SK-N-SH treated with all-trans-retinoic acid at 6 μM for 48 hours (cell line): ENCODE measurements around the gene NOX5.

Source experiments
- ATAC-seq: fragments of 200-7000 bp; cut with Tn5 transposase; 3 replicates; pipeline ENCODE4 v1.9.1; 2020; ENCODE audit warnings: mild to moderate bottlenecking, moderate library complexity
- ARNTL ChIP-seq: fragments of 450-650 bp; formaldehyde crosslinking; IDR thresholded peaks from 2 replicates; pipeline ENCODE4 v1.5.0; 2020; ENCODE audit warnings: low read depth, mild to moderate bottlenecking, moderate library complexity, borderline replicate concordance
- BACH2 ChIP-seq: fragments of 250-450 bp; sonication (Bioruptor Pico); IDR thresholded peaks from 2 replicates; pipeline ENCODE4 v1.9.0; 2021; ENCODE audit warnings: mild to moderate bottlenecking, borderline replicate concordance
- CSDC2 ChIP-seq: fragments of 250-450 bp; sonication (Bioruptor Pico); IDR thresholded peaks from 2 replicates; pipeline ENCODE4 v1.5.0; 2020; ENCODE audit warnings: mild to moderate bottlenecking, moderate library complexity
- ESRRG ChIP-seq: fragments of 250-450 bp; sonication (Bioruptor Pico); IDR thresholded peaks from 2 replicates; pipeline ENCODE4 v1.6.1; 2021; ENCODE audit warnings: mild to moderate bottlenecking
- GLIS3 ChIP-seq: fragments of 250-450 bp; sonication (Bioruptor Pico); IDR thresholded peaks from 2 replicates; pipeline ENCODE4 v1.5.0; 2020; ENCODE audit warnings: mild to moderate bottlenecking, moderate library complexity
- ISL1 ChIP-seq: fragments of 250-450 bp; sonication (Bioruptor Pico); IDR thresholded peaks from 2 replicates; pipeline ENCODE4 v2.1.2; 2022; ENCODE audit warnings: mild to moderate bottlenecking, moderate library complexity
- OSR1 ChIP-seq: fragments of 250-450 bp; sonication (Bioruptor Pico); IDR thresholded peaks from 2 replicates; pipeline ENCODE4 v1.8.0; 2022; ENCODE audit warnings: moderate library complexity, mild to moderate bottlenecking, inconsistent platforms
- PATZ1 ChIP-seq: fragments of 250-450 bp; sonication (Bioruptor Pico); IDR thresholded peaks from 2 replicates; pipeline ENCODE4 v1.8.0; 2020; ENCODE audit warnings: mild to moderate bottlenecking, moderate library complexity, borderline replicate concordance
- POU6F1 ChIP-seq: fragments of 250-450 bp; sonication (Bioruptor Pico); IDR thresholded peaks from 2 replicates; pipeline ENCODE4 v1.8.0; 2021; ENCODE audit warnings: low read depth, mild to moderate bottlenecking, moderate library complexity, borderline replicate concordance
- RARB ChIP-seq: fragments of 250-450 bp; sonication (Bioruptor Pico); IDR thresholded peaks from 2 replicates; pipeline ENCODE4 v1.8.0; 2021; ENCODE audit warnings: mild to moderate bottlenecking, moderate library complexity
- SNAI2 ChIP-seq: fragments of 250-450 bp; sonication (Bioruptor Pico); IDR thresholded peaks from 2 replicates; pipeline ENCODE4 v1.5.0; 2020; ENCODE audit warnings: mild to moderate bottlenecking, moderate library complexity
- TCF4 ChIP-seq: fragments of 250-450 bp; sonication (Bioruptor Pico); IDR thresholded peaks from 2 replicates; pipeline ENCODE4 v1.8.0; 2021; ENCODE audit warnings: mild to moderate bottlenecking, moderate library complexity, borderline replicate concordance
- TOX ChIP-seq: fragments of 250-450 bp; sonication (Bioruptor Pico); IDR thresholded peaks from 2 replicates; pipeline ENCODE4 v1.8.0; 2021; ENCODE audit warnings: mild to moderate bottlenecking, moderate library complexity, borderline replicate concordance
- TSHZ2 ChIP-seq: fragments of 250-450 bp; sonication (Bioruptor Pico); IDR thresholded peaks from 2 replicates; pipeline ENCODE4 v1.5.0; 2020; ENCODE audit warnings: mild to moderate bottlenecking, moderate library complexity
- ZC3H10 ChIP-seq: fragments of 250-450 bp; sonication (Bioruptor Pico); IDR thresholded peaks from 2 replicates; pipeline ENCODE4 v1.5.1; 2021; ENCODE audit warnings: mild to moderate bottlenecking, moderate library complexity
- ZFP3 ChIP-seq: fragments of 250-450 bp; sonication (Bioruptor Pico); IDR thresholded peaks from 2 replicates; pipeline ENCODE4 v1.5.0; 2020; ENCODE audit warnings: mild to moderate bottlenecking, moderate library complexity
- ZFP30 ChIP-seq: fragments of 450-650 bp; formaldehyde crosslinking; IDR thresholded peaks from 2 replicates; pipeline ENCODE4 v1.5.0; 2022; ENCODE audit warnings: mild to moderate bottlenecking, moderate library complexity
- ZNF70 ChIP-seq: fragments of 450-650 bp; formaldehyde crosslinking; IDR thresholded peaks from 2 replicates; pipeline ENCODE4 v1.5.0; 2020; ENCODE audit warnings: mild to moderate bottlenecking, moderate library complexity
- ZNF8 ChIP-seq: fragments of 450-650 bp; formaldehyde crosslinking; IDR thresholded peaks from 2 replicates; pipeline ENCODE4 v1.5.0; 2020; ENCODE audit warnings: mild to moderate bottlenecking, moderate library complexity
- TF ChIP-seq, protein P1 (sequence below): fragments of 250-450 bp; sonication (Bioruptor Pico); IDR thresholded peaks from 2 replicates; pipeline ENCODE4 v1.5.1; 2020; ENCODE audit warnings: low read depth, mild to moderate bottlenecking, moderate library complexity

Gene NOX5

DNA sequence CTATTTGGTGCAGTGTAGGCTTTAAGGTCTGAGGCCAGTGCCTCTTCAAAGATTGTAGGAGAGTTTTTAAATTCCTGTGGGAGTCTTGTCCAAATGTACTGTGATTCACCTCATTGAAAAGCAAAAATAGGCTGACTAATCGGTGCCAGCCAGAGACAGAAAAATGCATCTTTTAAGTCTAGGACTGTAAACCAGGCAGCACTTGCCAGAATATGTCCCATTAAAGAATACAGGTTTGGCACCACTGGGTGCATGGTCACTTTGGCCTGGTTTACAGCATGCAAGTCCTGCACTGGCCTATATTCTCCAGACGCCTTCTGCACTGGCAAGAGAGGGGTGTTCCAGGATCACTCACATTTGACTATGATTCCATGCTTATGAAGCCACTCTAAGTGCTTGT lies 20.3 kb upstream of the NOX5 start:
- TF ChIP-seq ARNTL (no peak), SNAI2 (CRISPR knock-in tag) (no peak), ZFP30 (CRISPR knock-in tag) (no peak), TCF4 (no peak), ZC3H10 (CRISPR knock-in tag) (no peak), POU6F1 (CRISPR knock-in tag) (no peak), ESRRG (no peak), PATZ1 (CRISPR knock-in tag) (no peak), RARB (CRISPR knock-in tag) (no peak)
- TF ChIP-seq, protein P1, sequence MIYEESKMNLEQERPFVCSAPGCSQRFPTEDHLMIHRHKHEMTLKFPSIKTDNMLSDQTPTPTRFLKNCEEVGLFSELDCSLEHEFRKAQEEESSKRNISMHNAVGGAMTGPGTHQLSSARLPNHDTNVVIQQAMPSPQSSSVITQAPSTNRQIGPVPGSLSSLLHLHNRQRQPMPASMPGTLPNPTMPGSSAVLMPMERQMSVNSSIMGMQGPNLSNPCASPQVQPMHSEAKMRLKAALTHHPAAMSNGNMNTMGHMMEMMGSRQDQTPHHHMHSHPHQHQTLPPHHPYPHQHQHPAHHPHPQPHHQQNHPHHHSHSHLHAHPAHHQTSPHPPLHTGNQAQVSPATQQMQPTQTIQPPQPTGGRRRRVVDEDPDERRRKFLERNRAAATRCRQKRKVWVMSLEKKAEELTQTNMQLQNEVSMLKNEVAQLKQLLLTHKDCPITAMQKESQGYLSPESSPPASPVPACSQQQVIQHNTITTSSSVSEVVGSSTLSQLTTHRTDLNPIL (CRISPR knock-in tag) = no peak
- no peak for ATAC-seq

GRCh38 chr15:68994981-68995761 lies 19.3 kb upstream of the NOX5 start:
- ATAC-seq = no peak
- no peak for TF ChIP-seq TSHZ2 (CRISPR knock-in tag)
- TF ChIP-seq BACH2 = no peak
- TF ChIP-seq, protein P1 (CRISPR knock-in tag) = no peak
- no peak for TF ChIP-seq ZFP3 (CRISPR knock-in tag)
- TF ChIP-seq ZC3H10 (CRISPR knock-in tag) = no peak
- no peak for TF ChIP-seq TCF4
- no peak for TF ChIP-seq GLIS3 (CRISPR knock-in tag)
- TF ChIP-seq ARNTL = no peak
- TF ChIP-seq ESRRG = no peak
- TF ChIP-seq ZFP30 (CRISPR knock-in tag) = no peak
- no peak for TF ChIP-seq ZNF8 (CRISPR knock-in tag)
- no peak for TF ChIP-seq OSR1
- TF ChIP-seq ZNF70 (CRISPR knock-in tag) = no peak
- TF ChIP-seq POU6F1 (CRISPR knock-in tag) = no peak

- TF ChIP-seq ZFP3 (CRISPR knock-in tag) (no peak), GLIS3 (CRISPR knock-in tag) (no peak), ESRRG (no peak), TOX (CRISPR knock-in tag) (no peak), CSDC2 (CRISPR knock-in tag) (no peak), ZFP30 (CRISPR knock-in tag) (no peak), RARB (CRISPR knock-in tag) (no peak), ZNF70 (CRISPR knock-in tag) (no peak), ISL1 (CRISPR knock-in tag) (no peak)
- TF ChIP-seq, protein P1 (CRISPR knock-in tag) = no peak
- no peak for ATAC-seq
These were observed 17.4 kb upstream of the NOX5 start for GRCh38 chr15:68997050-68997449.
